Testis (tissue), 3 donors: Measurements from ENCODE around the gene ANO1. TPM values are rescaled to one million over a fixed set of nuclear protein-coding genes. Genes with fewer than 3 reads are reported as not detected.

Experiments
- DNase-seq: peaks from one replicate; pipeline ENCODE4 v3.0.0-alpha.2; 2019
- H3K27ac ChIP-seq, 2 donors: fragments of 200-600 bp; sonication (generic); one replicate each; pipeline ENCODE4 v1.5.1; 2019
- H3K27me3 ChIP-seq: fragments of 200-600 bp; sonication (generic); one replicate; pipeline ENCODE4 v1.5.1; 2019
- H3K36me3 ChIP-seq: fragments of 200-600 bp; sonication (generic); one replicate; pipeline ENCODE4 v1.5.1; 2017; ENCODE audit warnings: low read depth; ENCODE audit errors: missing control alignments
- H3K4me1 ChIP-seq: fragments of 200-600 bp; sonication (generic); one replicate; pipeline ENCODE4 v1.5.1; 2019
- H3K4me3 ChIP-seq, 2 donors: fragments of 200-600 bp; sonication (generic); one replicate each; pipeline ENCODE4 v1.5.1; 2017 to 2019
- H3K9me3 ChIP-seq: fragments of 200-600 bp; sonication (generic); one replicate; pipeline ENCODE4 v1.5.1; 2017
- POLR2A ChIP-seq: fragments of 450-650 bp; IDR thresholded peaks from one replicate; pipeline ENCODE4 v1.6.1; 2017; ENCODE audit warnings: antibody characterized with exemption, mild to moderate bottlenecking, moderate library complexity
- WGBS, 2 donors: methylation state at CpG; one replicate each; pipeline ENCODE4 v1.1.5; 2018; 5-methylcytosine and 5-hydroxymethylcytosine counted together
- intact Hi-C: fragments of 100-400 bp; cut with DNase I; formaldehyde crosslinking; loops from one replicate; pipeline ENCODE4 v1.15.1; 2023; ENCODE audit warnings: low total_unique reads
- polyA plus RNA-seq: library from polyadenylated mRNA; stranded (reverse); fragments of 350-450 nt; fragmentation: Illumina TruSeq; extraction: RNeasy Lipid Tissue Mini Kit (QIAGEN cat#74804); gene quantifications from one replicate; pipeline ENCODE4 v1.2.3, GENCODE V29; 2014; ENCODE audit warnings: low read depth, low replicate concordance; ENCODE audit not compliant: insufficient read depth
- total RNA-seq, 2 donors: library from RNA; depleted of rRNA; stranded (reverse); fragments of >200 nt; gene quantifications; one replicate each; pipeline ENCODE4 v1.2.3, GENCODE V29; 2016
- TF ChIP-seq, protein P1 (sequence below), 3 experiments: fragments of 450-650 bp in 2 of 3; fragments of 200-600 bp in 1 of 3; sonication (generic) in 1 of 3; IDR thresholded peaks; one replicate each; pipeline ENCODE4 v1.5.1; 2016 to 2019; ENCODE audit warnings: antibody characterized with exemption in 3 of 3, mild to moderate bottlenecking in 2 of 3, moderate library complexity in 1 of 3

The ANO1 gene
- total and polyA plus RNA-seq, 3 donors from 2014 or later = 10.3 to 42.7 (median 25.4) TPM

DNA sequence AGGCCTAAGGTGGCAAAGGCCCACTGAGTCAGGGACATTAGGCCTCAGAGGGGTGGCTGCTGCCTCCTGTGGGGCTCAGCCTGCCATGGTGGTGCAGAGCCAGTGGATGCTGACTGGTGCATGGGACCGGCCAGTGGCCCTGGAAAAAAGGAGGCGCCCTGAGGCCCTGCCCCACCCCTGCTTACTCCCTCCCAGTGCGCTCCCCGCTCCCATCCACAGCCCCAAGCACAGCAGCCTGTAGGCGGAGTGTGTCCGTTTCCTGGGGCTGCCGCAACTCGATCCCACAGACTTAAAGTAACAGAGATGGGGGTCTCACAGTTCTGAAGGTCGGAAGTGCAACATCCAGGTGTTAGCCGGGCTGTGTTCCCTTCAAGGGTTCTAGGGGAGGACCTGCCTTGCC lies 86.6 kb downstream of the ANO1 start:
- Histone ChIP-seq H3K9me3 (no peaks in the 10 kb centered on the region), H3K27me3 (no peaks in the 10 kb centered on the region), H3K36me3 (no peaks in the 10 kb centered on the region), H3K4me3 (peak overlapping the region in 1 of 2 donors; percentile 5), H3K27ac (no peak overlapping the region), H3K4me1 (no peaks in the 10 kb centered on the region)
- TF ChIP-seq, protein P1, sequence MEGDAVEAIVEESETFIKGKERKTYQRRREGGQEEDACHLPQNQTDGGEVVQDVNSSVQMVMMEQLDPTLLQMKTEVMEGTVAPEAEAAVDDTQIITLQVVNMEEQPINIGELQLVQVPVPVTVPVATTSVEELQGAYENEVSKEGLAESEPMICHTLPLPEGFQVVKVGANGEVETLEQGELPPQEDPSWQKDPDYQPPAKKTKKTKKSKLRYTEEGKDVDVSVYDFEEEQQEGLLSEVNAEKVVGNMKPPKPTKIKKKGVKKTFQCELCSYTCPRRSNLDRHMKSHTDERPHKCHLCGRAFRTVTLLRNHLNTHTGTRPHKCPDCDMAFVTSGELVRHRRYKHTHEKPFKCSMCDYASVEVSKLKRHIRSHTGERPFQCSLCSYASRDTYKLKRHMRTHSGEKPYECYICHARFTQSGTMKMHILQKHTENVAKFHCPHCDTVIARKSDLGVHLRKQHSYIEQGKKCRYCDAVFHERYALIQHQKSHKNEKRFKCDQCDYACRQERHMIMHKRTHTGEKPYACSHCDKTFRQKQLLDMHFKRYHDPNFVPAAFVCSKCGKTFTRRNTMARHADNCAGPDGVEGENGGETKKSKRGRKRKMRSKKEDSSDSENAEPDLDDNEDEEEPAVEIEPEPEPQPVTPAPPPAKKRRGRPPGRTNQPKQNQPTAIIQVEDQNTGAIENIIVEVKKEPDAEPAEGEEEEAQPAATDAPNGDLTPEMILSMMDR (IDR thresholded peaks at IDR 0.05) = no peak
- TF ChIP-seq POLR2A = no peak
- no peak for DNase-seq
- intact Hi-C loops = no loop called here
- WGBS, 2 donors = 47 to 61% methylated on average over 2 to 10 of the region's 10 CpGs

DNA sequence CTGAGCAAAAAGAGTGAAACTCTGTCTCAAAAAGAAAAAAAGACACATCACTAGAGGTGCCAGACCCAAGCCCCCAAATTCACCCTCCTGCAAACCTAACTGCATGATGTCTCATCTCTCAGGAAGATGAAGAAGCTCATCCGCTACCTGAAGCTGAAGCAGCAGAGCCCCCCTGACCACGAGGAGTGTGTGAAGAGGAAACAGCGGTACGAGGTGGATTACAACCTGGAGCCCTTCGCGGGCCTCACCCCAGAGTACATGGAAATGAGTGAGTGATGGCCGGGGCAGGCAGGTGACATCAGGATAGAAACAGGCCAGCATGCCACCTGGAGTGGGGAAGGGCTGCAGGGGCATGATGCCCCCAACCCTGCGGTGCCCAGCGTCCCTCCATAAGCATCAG lies 89.0 kb downstream of the ANO1 start:
- no peaks in the 10 kb centered on the region for H3K4me1 ChIP-seq
- TF ChIP-seq POLR2A = no peak
- TF ChIP-seq, protein P1 (IDR thresholded peaks at IDR 0.05) = no peak
- H3K27ac ChIP-seq = no peak overlapping the region
- H3K27me3 ChIP-seq = no peaks in the 10 kb centered on the region
- no peak for DNase-seq
- WGBS, 2 donors = 87 to 91% methylated on average over 9 of the region's 9 CpGs
- no peaks in the 10 kb centered on the region for H3K9me3 ChIP-seq
- intact Hi-C loops = no loop called here
- H3K4me3 ChIP-seq = no peak overlapping the region
- no peaks in the 10 kb centered on the region for H3K36me3 ChIP-seq

DNA sequence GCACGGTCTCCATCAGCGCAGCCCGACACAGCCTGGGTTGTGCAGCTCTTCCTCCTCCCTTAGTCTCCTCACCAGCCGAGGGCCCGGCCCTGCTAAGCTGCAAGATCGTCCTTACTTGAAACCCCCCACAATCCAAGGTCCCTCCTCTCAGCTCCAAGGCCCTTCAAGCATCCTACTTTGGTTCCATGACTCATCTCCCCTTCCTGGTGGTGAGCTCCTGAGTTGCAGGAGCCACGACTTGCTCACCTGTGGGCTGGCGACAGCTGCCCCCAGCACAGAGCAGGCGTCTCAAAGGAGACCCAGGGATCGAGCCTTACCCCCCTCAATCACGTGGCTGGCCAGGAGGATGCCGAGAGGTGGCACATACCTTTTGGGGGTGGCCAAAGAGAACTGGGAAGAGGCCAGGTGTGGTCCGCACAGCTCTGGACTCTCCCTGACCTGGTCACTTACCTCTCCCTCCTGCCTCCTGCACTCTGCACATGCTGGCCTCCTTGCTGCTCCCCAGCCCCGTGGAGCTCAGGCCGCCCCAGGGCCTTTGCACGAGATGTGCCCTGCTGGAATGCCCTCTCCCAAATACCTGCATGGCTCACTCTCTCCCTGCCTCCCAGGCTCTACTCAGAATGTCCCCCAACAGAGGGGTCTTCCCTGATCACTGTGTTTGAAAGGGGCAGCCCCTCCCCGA lies 89.7 kb downstream of the ANO1 start:
- no peak overlapping the region for H3K27ac ChIP-seq
- H3K9me3 ChIP-seq = no peaks in the 10 kb centered on the region
- no peaks in the 10 kb centered on the region for H3K4me1 ChIP-seq
- no peaks in the 10 kb centered on the region for H3K36me3 ChIP-seq
- H3K4me3 ChIP-seq = no peak overlapping the region
- intact Hi-C loops = no loop called here
- DNase-seq = no peak
- no peaks in the 10 kb centered on the region for H3K27me3 ChIP-seq
- TF ChIP-seq, protein P1 (IDR thresholded peaks at IDR 0.05) = no peak
- no peak for TF ChIP-seq POLR2A
- 90 to 98% methylated on average over 15 to 17 of the region's 17 CpGs for WGBS, 2 donors

DNA sequence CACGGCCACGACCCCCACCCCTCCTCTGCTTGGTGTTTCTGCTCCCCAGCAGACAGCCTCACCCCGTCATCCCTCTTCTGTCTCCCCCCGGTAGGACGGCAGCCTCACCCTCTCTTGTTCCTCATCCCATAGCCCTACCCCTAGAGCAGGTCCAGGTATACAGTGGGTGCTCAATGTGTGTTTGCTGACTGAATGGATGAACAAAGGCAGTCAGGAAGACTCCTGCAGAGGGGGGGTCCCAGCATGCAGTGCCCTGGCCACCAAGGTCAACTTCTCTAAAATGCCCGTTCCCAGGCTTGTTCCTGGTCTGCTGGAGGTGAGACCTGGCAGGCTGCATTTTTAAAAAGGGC lies 90.3 kb downstream of the ANO1 start:
- intact Hi-C loops = no loop called here
- no peak overlapping the region for H3K27ac ChIP-seq
- 93% methylated on average over 6 of the region's 6 CpGs for WGBS, 2 donors
- H3K4me1 ChIP-seq = no peaks in the 10 kb centered on the region
- no peak overlapping the region for H3K4me3 ChIP-seq
- no peak for DNase-seq
- no peaks in the 10 kb centered on the region for H3K36me3 ChIP-seq
- H3K27me3 ChIP-seq = no peaks in the 10 kb centered on the region
- TF ChIP-seq, protein P1 (IDR thresholded peaks at IDR 0.05) = no peak
- no peak for TF ChIP-seq POLR2A
- H3K9me3 ChIP-seq = no peaks in the 10 kb centered on the region

DNA sequence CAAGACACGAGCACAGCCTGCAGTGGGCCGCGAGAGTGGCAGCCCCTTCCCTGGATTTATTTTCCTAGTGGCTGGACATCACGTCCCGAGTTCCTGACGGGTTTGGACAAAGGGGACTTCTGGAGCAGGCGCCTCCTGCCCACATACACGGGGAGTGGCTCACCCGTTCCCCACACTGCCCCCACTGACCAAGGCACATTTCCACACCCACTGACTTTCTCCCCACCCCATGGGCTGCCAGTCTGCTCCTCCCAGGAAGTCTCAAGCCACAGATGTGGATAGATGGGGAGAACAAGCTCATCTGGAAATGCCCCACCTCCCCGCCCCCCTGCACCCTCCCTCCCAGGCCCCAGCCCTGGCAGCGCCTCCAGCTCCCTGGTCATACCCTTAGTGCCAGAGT lies 91.0 kb downstream of the ANO1 start:
- WGBS, 2 donors = 74 to 79% methylated on average over 9 to 11 of the region's 11 CpGs
- no peak overlapping the region for H3K4me3 ChIP-seq
- no peak overlapping the region for H3K27ac ChIP-seq
- H3K36me3 ChIP-seq = no peaks in the 10 kb centered on the region
- intact Hi-C loops = no loop called here
- DNase-seq = no peak
- TF ChIP-seq, protein P1 (IDR thresholded peaks at IDR 0.05) = no peak
- no peak for TF ChIP-seq POLR2A
- H3K4me1 ChIP-seq = no peaks in the 10 kb centered on the region
- no peaks in the 10 kb centered on the region for H3K27me3 ChIP-seq
- no peaks in the 10 kb centered on the region for H3K9me3 ChIP-seq
